ENCODE data around the gene SMPD3.

DNA sequence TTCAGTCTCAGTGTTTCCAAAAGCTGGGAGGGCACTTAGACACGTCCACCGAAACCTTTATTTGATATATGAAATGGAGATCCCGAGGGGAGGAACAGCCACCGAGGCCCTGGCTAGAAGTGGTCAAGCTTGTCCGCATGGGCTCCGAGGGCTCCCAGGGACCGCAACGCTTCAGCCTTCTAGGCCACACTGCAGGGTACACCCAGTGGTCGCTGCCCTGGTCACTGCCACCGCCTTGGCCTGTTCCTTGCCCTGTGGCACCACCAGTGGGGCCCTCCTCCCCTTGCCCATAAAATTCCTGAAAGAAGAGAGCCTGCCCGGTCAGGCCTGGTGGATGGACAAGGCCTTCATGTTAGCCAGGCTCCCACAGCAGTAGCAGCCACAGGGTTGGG, 43.8 kb upstream of the SMPD3 start:
- TF ChIP-seq, protein P1, sequence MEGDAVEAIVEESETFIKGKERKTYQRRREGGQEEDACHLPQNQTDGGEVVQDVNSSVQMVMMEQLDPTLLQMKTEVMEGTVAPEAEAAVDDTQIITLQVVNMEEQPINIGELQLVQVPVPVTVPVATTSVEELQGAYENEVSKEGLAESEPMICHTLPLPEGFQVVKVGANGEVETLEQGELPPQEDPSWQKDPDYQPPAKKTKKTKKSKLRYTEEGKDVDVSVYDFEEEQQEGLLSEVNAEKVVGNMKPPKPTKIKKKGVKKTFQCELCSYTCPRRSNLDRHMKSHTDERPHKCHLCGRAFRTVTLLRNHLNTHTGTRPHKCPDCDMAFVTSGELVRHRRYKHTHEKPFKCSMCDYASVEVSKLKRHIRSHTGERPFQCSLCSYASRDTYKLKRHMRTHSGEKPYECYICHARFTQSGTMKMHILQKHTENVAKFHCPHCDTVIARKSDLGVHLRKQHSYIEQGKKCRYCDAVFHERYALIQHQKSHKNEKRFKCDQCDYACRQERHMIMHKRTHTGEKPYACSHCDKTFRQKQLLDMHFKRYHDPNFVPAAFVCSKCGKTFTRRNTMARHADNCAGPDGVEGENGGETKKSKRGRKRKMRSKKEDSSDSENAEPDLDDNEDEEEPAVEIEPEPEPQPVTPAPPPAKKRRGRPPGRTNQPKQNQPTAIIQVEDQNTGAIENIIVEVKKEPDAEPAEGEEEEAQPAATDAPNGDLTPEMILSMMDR (IDR thresholded peaks at IDR 0.05; ENCODE audit: extremely low read depth in 1 of 2, insufficient read depth in 1 of 2, low read depth in 1 of 2, low read length in 2 of 2), result no peak
- TF ChIP-seq JUN (IDR thresholded peaks at IDR 0.05; ENCODE audit: borderline replicate concordance, insufficient read depth, insufficient read length, low read depth) (no peak), POLR2A (IDR thresholded peaks at IDR 0.05; ENCODE audit: low read depth, low read length) (no peak), EZH2 (IDR thresholded peaks at IDR 0.05; ENCODE audit: borderline replicate concordance, low read depth, low read length, severe bottlenecking) (no peak)

Measured in endothelial cell of umbilical vein (primary cell).